K562 (cell line): ENCODE measurements around the gene TMEM170A. TPM values are rescaled to one million over a fixed set of nuclear protein-coding genes. Genes with fewer than 3 reads are reported as not detected.
A peak's percentile ranks its signal among the peaks of the same experiment; 100 is the strongest.

Experiments
- ATAC-seq: fragments of 200-7000 bp; cut with Tn5 transposase; 3 replicates; pipeline ENCODE4 v1.9.1; 2020; ENCODE audit warnings: moderate library complexity
- BruUV-seq: library from RNA; stranded (reverse); fragments of 400-500 nt; replicated peaks from 2 replicates; lab custom pipeline; 2021; lab: Mats Ljungman, UMichigan
- CTCF ChIA-PET: fragments of 300-600 bp; formaldehyde crosslinking; extraction: SDS; loops from one replicate; lab custom pipeline; 2021; ENCODE audit warnings: low intra/inter-chr PET ratio; lab: Yijun Ruan, JAX
- POLR2A ChIA-PET: fragments of 300-600, 350-650 bp; sonication (Branson Sonifier 250); formaldehyde crosslinking; extraction: SDS; loops from one replicate; lab custom pipeline; 2021; ENCODE audit warnings: antibody characterized with exemption, inconsistent platforms; lab: Yijun Ruan, JAX
- DNase-seq, 4 experiments: peaks; one replicate each; pipeline versions ENCODE4 v3.0.0 to v3.0.0-alpha.2; 2011 to 2018; ENCODE audit warnings: low spot score in 3 of 4, mixed read lengths in 3 of 4; ENCODE audit errors: extremely low read depth in 1 of 4
- FAIRE-seq: peaks from 2 replicates; lab custom pipeline; 2011; peaks lifted over from hg19 to GRCh38; lab: Jason Lieb, UNC
- H2AFZ ChIP-seq: 2 replicates; pipeline ENCODE4 v1.6.0; 2011; ENCODE audit warnings: low read depth, low read length, control low read depth, inconsistent platforms
- H3K27ac ChIP-seq: fragments of 200-600 bp; 3 replicates; pipeline ENCODE4 v1.8.0; 2011; ENCODE audit warnings: low read depth, mild to moderate bottlenecking, control low read depth, inconsistent platforms, low read length, moderate library complexity, mixed read lengths; ENCODE audit errors: extremely low read depth
- H3K27me3 ChIP-seq, 2 experiments: fragments of 300-600 bp in 1 of 2; 2 replicates in 1 of 2; 3 replicates in 1 of 2; pipeline versions ENCODE4 v1.6.0 to v1.8.0; 2011; ENCODE audit warnings: inconsistent platforms in 2 of 2, low read length in 2 of 2, mild to moderate bottlenecking in 1 of 2, mixed read lengths in 1 of 2, moderate library complexity in 1 of 2; ENCODE audit not compliant: control insufficient read depth in 2 of 2, insufficient read depth in 2 of 2
- H3K36me3 ChIP-seq: fragments of 300-600 bp; 3 replicates; pipeline ENCODE4 v1.8.0; 2011; ENCODE audit warnings: mild to moderate bottlenecking, low read length, inconsistent platforms; ENCODE audit not compliant: control insufficient read depth, insufficient read depth
- H3K4me1 ChIP-seq, 2 experiments: fragments of 200-600 bp in 1 of 2; replicated peaks in 1 of 2; 2 replicates in 1 of 2; 3 replicates in 1 of 2; pipeline versions ENCODE4 v1.5.1 to v1.8.0; 2011; ENCODE audit warnings: inconsistent platforms in 2 of 2, low read length in 2 of 2, mild to moderate bottlenecking in 1 of 2, mixed read lengths in 1 of 2, moderate library complexity in 1 of 2; ENCODE audit not compliant: control insufficient read depth in 2 of 2, insufficient read depth in 2 of 2
- H3K4me2 ChIP-seq: 2 replicates; pipeline ENCODE4 v1.6.1; 2011; ENCODE audit warnings: low read length, control low read depth, inconsistent platforms, mixed read lengths; ENCODE audit not compliant: insufficient read depth
- H3K4me3 ChIP-seq: fragments of 200-600 bp; sonication (generic), shearing (Covaris generic); 2 replicates; pipeline ENCODE4 v1.5.1; 2016; ENCODE audit warnings: control low read depth, inconsistent platforms
- H3K79me2 ChIP-seq: fragments of 200-600 bp; 3 replicates; pipeline ENCODE4 v1.8.0; 2011; ENCODE audit warnings: low read length, inconsistent platforms; ENCODE audit not compliant: control insufficient read depth, insufficient read depth
- H3K9ac ChIP-seq, 2 experiments: 2 replicates each; pipeline versions ENCODE4 v1.6.0 to v1.6.1; 2011; ENCODE audit warnings: low read depth in 2 of 2, low read length in 2 of 2, control low read depth in 1 of 2, inconsistent platforms in 1 of 2, mild to moderate bottlenecking in 1 of 2, mixed read lengths in 1 of 2; ENCODE audit not compliant: insufficient read depth in 1 of 2
- H3K9me1 ChIP-seq: one replicate; pipeline ENCODE4 v1.6.0; 2011; ENCODE audit warnings: inconsistent platforms, mild to moderate bottlenecking, low read length, moderate library complexity; ENCODE audit not compliant: control insufficient read depth, insufficient read depth
- H3K9me3 ChIP-seq: replicated peaks from 2 replicates; pipeline ENCODE4 v1.5.1; 2011; ENCODE audit warnings: low read depth, low read length, inconsistent platforms; ENCODE audit not compliant: control insufficient read depth, insufficient read depth
- H4K20me1 ChIP-seq: replicated peaks from 2 replicates; pipeline ENCODE4 v1.6.1; 2011; ENCODE audit warnings: low read length, inconsistent platforms, mixed read lengths; ENCODE audit not compliant: control insufficient read depth, insufficient read depth
- ATF7 ChIP-seq: fragments of 450-650 bp; IDR thresholded peaks from 2 replicates; pipeline ENCODE4 v1.7.1; 2014; ENCODE audit warnings: mild to moderate bottlenecking, moderate library complexity
- C11orf30 ChIP-seq: fragments of 450-650 bp; IDR thresholded peaks from 2 replicates; pipeline ENCODE4 v1.6.1; 2016; ENCODE audit warnings: low read depth, mild to moderate bottlenecking
- CHD4 ChIP-seq: fragments of 200-600 bp; sonication (generic); IDR thresholded peaks from 3 replicates; pipeline ENCODE4 v1.6.1; 2012; ENCODE audit warnings: low read depth, mild to moderate bottlenecking, mixed read lengths, low read length, inconsistent platforms; ENCODE audit not compliant: insufficient read depth, insufficient replicate concordance, poor library complexity, severe bottlenecking
- CUX1 ChIP-seq: fragments of 200-800 bp; sonication (Bioruptor generic); IDR thresholded peaks from 2 replicates; pipeline ENCODE4 v1.6.1; 2016; ENCODE audit warnings: missing genetic modification characterization, missing compliant biosample characterization
- PURB ChIP-seq: sonication (generic); formaldehyde crosslinking; IDR thresholded peaks from 2 replicates; pipeline ENCODE4 v1.9.0; 2021; ENCODE audit warnings: low read depth, mild to moderate bottlenecking, missing genetic modification reagents
- WGBS: fragments of 100-300 bp; shearing (Covaris generic); methylation state at CpG from one replicate; pipeline ENCODE4 v1.1.6; 2016; ENCODE audit warnings: low coverage, mixed read lengths; ENCODE audit not compliant: insufficient coverage; ENCODE audit errors: missing lambda C conversion rate; 5-methylcytosine and 5-hydroxymethylcytosine counted together
- in situ Hi-C: fragments of 300-500 bp; cut with MboI; formaldehyde crosslinking; loops from 4 replicates; pipeline ENCODE4 v1.15.0; 2018; ENCODE audit warnings: inconsistent platforms, mixed read lengths
- intact Hi-C: fragments of 100-400 bp; cut with micrococcal nuclease; formaldehyde crosslinking; loops from 2 replicates; pipeline ENCODE4 v1.14.2; 2022
- polyA plus RNA-seq, 8 experiments: library from polyadenylated mRNA; depleted of rRNA in 4 of 8; stranded (reverse) in 5 of 8; unstranded in 3 of 8; fragments of >200 nt; fragmentation: Nextera tagmentation in 2 of 8; fragmentation: Illumina TruSeq in 1 of 8; extraction: Ambion mirVana in 2 of 8; extraction: Trizol in 1 of 8; gene quantifications; 2 replicates each; pipeline versions ENCODE4 v1.2.1 to v1.2.3, GENCODE V29; 2011 to 2014; ENCODE audit warnings: inconsistent platforms in 1 of 8, missing spikeins in 1 of 8
- total RNA-seq, 7 experiments: library from RNA; depleted of rRNA in 6 of 7; stranded (reverse); fragments of >200 nt in 6 of 7; fragmentation: Illumina TruSeq in 2 of 7; extraction: Trizol in 2 of 7; gene quantifications; 2 replicates each; pipeline versions ENCODE4 v1.2.1 to v1.2.3, GENCODE V29; 2011 to 2021; ENCODE audit warnings: low replicate concordance in 1 of 7
- TF ChIP-seq, protein P1 (sequence below), 2 experiments: fragments of 450-650 bp in 1 of 2; sonication (generic) in 1 of 2; formaldehyde crosslinking in 1 of 2; IDR thresholded peaks in 1 of 2; conservative IDR thresholded peaks in 1 of 2; 2 replicates each; pipeline versions ENCODE4 v1.6.1 to v1.8.1; 2016 to 2023; ENCODE audit warnings: mild to moderate bottlenecking in 2 of 2, moderate library complexity in 2 of 2, inconsistent platforms in 1 of 2, missing genetic modification reagents in 1 of 2

Gene TMEM170A
- total and polyA plus RNA-seq, 9 of the 15 experiments (the other 6 are each of a cell fraction or from before 2014, with no cell fraction given), result 6.1 to 30.2 (median 15.0) TPM

DNA sequence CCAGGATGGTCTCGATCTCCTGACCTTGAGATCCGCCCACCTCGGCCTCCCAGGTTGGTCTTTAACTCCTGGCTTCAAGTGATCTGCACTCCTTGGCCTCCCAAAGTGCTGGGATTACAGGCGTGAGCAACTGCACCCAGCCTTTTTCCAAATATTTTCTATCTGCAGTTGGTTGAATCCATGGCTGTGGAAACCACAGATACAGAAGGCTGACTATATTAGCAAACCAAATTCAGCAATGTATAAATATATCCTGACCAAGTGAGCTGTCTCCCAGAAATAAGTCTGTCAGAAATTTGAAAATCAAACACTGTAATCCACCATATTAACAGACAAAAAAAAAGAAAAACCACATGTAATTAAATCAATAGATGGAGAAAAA lies 40.8 kb downstream of the TMEM170A start:
- intact Hi-C loops (loop anchor here (5.0 kb wide), 1 partner anchor 39 kb away; the partner anchor contains the start of gene TMEM170A), in situ Hi-C loops (no loop called here)
- peaks cover 4 to 8% of the 10 kb centered on the region in 2 experiments; a peak in 4 of 5 replicates for H3K4me1 ChIP-seq
- no peak overlapping the region for H3K9ac ChIP-seq
- no peak overlapping the region for H3K4me3 ChIP-seq
- no peak overlapping the region for H2AFZ ChIP-seq
- POLR2A ChIA-PET, result interaction anchor here (1.0 kb wide), 1 partner anchor 10 kb away, joined by 3 read pairs; the partner anchor contains the start of gene CFDP1
- WGBS, result 71% methylated on average over 4 of the region's 4 CpGs
- DNase-seq (no peak), ATAC-seq (no peak)
- no peaks in the 10 kb centered on the region for H4K20me1 ChIP-seq
- H3K9me3 ChIP-seq, result no peaks in the 10 kb centered on the region
- no peaks in the 10 kb centered on the region for H3K27me3 ChIP-seq
- no peaks in the 10 kb centered on the region for H3K9me1 ChIP-seq
- H3K36me3 ChIP-seq, result peaks cover 4% of the 10 kb centered on the region; the same call in 2 of the 3 replicates
- H3K4me2 ChIP-seq, result no peak overlapping the region
- no peak overlapping the region for H3K27ac ChIP-seq
- no peak for TF ChIP-seq PURB (CRISPR knock-in tag)
- TF ChIP-seq, all 486 proteins: peak for 0
- CTCF ChIA-PET, result no interaction called here
- BruUV-seq, result no TSS peak
- no peak for FAIRE-seq
- H3K79me2 ChIP-seq, result peaks cover 80% of the 10 kb centered on the region

DNA sequence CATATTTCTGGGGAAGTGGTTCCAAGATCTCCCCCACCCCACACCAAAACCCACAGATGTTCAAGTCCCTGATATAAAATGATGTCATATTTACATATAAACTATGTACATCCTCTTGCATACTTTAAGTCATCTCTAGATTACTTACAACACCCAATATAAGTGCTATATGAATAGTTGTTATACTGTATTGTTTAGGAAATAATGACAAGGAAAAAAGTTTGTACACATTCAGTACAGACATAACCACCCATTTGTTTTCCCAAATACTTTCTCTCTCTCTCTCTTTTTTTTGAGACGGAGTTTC lies 42.7 kb downstream of the TMEM170A start:
- peaks cover 80% of the 10 kb centered on the region for H3K79me2 ChIP-seq
- intact Hi-C loops (loop anchor here (1.0 to 5.0 kb wide), 2 partner anchors 11 to 41 kb away; partner anchors contain the start of gene TMEM170A), in situ Hi-C loops (no loop called here)
- H3K27ac ChIP-seq, result peak overlapping the region; percentile 29; the same call in 1 of the 3 replicates
- peaks cover 4 to 8% of the 10 kb centered on the region in 2 experiments; a peak in 4 of 5 replicates for H3K4me1 ChIP-seq
- H3K9me1 ChIP-seq, result no peaks in the 10 kb centered on the region
- no peaks in the 10 kb centered on the region for H3K9me3 ChIP-seq
- no peak overlapping the region for H3K4me3 ChIP-seq
- no peaks in the 10 kb centered on the region for H4K20me1 ChIP-seq
- ATAC-seq (no peak), FAIRE-seq (no peak)
- no peaks in the 10 kb centered on the region for H3K27me3 ChIP-seq
- BruUV-seq, result no TSS peak
- TF ChIP-seq ATF7 (peak; percentile 39; the same call in 1 of the 2 replicates), CUX1 (no peak), C11orf30 (no peak), CHD4 (no peak)
- TF ChIP-seq, protein P1, sequence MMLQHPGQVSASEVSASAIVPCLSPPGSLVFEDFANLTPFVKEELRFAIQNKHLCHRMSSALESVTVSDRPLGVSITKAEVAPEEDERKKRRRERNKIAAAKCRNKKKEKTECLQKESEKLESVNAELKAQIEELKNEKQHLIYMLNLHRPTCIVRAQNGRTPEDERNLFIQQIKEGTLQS (IDR thresholded peaks at IDR 0.05), result peak; percentile 42
- TF ChIP-seq, protein P1 (CRISPR knock-in tag; conservative IDR thresholded peaks at IDR 0.05), result no peak
- TF ChIP-seq, all 486 proteins: peak for 2
- H3K9ac ChIP-seq, result no peak overlapping the region; a peak in 1 of 4 replicates
- ChIA-PET POLR2A (interaction anchor here (0.6 to 1.9 kb wide), 3 partner anchors 9 to 200 kb away, joined by 3 to 12 read pairs (median 3); partner anchors contain the start of gene CFDP1), CTCF (no interaction called here)
- no peaks in the 10 kb centered on the region for H3K36me3 ChIP-seq
- no CpG with 5 or more reads among the region's 1 CpG for WGBS
- no peak for DNase-seq
- 0 out of 2 replicates have a peak overlapping the region, but pooled peaks have one; percentile 68 for H2AFZ ChIP-seq
- H3K4me2 ChIP-seq, result no peak overlapping the region
